Measurements from ENCODE around the gene CD300LG.
A peak's percentile ranks its signal among the peaks of the same experiment; 100 is the strongest.
"Not testable (repeated sequence)": the region's sequence is repeated elsewhere in the genome, so short reads cannot be mapped to it uniquely, and the experiment has no call there.

The CD300LG gene

DNA sequence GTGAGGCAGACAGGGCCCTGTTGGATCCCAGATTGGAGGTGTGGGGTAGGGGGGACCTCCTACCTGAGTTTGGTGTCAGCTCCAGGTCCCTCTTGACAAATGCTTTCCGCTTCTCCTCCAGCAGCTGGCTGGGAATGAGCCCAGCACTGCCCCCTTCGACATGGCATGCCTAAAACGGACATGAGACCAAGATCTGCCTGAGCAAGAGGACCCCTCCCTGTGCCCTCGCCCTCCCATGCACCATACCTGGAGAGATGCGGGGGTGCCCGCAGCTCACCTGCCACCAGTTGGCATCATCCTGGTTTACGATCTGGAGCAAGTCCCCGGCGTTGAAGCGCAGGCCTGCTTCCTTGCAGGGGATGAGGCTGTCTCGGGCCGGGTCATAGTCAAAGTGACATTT, 34.2 kb downstream of the CD300LG start:
- no peak for DNase-seq

GRCh38 chr17:43881758-43882505, 35.0 kb downstream of the CD300LG start:
- no peak for DNase-seq

DNA sequence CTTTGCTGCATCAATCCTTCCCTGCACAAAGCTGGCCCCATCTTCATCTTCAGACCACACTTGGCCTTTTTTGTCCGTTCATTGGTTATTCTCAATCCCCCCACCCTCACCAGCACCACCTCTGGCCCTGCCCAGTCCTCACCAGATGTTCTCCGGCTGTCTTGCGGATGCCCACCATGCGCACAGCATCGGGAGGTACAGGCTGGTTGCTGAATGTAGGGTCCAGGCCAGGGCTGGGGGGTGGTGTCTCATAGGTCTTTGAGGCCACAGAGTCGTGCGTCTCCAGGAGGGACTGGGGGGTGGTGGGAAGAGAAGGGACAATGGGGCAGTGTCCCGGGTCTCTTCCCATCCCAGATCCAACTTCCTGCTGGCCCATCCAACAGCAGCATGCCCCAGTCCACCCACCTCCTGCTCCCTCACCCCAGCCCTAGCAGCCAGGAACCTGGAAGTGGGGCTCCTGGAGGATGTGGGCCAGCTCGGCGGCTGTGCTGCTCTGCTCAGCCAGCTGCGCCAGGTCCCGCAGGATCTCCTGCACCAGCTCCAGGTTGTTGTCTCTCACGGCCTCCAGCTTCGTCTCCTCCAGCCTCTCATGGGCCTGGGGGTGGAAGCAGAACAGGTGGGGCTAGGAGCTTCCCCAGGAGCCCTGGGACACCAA, 35.9 kb downstream of the CD300LG start:
- DNase-seq: no peak

DNA sequence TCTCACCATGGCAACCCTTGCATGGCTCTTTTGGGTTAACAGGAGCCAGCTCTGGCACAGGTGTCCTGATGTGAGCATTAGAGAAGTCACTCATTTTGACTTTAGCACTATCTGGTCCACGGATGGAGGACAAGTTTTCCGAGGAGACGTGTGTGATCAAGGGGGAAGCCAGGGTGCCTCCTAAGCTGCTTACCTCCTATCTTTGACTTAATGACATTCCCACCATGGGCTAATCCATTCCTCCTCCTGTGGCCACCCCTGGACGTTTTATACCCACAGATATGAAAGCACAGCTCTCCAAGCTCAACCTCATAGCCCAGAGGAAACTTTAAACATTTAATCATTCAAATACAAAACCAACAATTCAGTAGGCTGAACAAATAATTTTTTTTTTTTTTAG, 41.6 kb downstream of the CD300LG start:
- DNase-seq: no peak

DNA sequence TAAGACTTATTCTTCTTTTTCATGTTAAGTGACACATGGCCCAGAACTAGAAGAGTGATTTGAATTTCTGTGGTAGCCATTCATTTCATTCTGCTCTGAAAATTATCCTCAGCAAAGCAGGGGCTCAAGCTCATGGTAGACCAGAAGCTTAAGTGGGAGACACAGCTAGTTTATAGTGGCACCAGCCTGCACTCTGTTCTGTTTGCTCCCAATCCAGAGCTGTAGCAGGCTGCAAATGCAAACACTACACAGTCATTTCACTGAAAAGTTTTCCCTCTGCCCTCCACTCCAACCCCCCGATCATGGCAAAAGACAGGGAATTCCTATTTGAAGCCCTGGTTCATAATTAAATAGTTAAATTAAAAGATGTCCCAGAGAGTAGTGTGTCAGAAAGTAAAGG, 43.3 kb downstream of the CD300LG start:
- no peak for DNase-seq

- DNase-seq: no peak
Measured at GRCh38 chr17:43891851-43892646, 45.1 kb downstream of the CD300LG start.

- DNase-seq: no peak
Measured at GRCh38 chr17:43892647-43892952, 45.6 kb downstream of the CD300LG start.

GRCh38 chr17:43894494-43894893, 47.5 kb downstream of the CD300LG start:
- not testable (repeated sequence) for DNase-seq

- no peak for DNase-seq
Measured at GRCh38 chr17:43897831-43898230, 50.9 kb downstream of the CD300LG start.

DNA sequence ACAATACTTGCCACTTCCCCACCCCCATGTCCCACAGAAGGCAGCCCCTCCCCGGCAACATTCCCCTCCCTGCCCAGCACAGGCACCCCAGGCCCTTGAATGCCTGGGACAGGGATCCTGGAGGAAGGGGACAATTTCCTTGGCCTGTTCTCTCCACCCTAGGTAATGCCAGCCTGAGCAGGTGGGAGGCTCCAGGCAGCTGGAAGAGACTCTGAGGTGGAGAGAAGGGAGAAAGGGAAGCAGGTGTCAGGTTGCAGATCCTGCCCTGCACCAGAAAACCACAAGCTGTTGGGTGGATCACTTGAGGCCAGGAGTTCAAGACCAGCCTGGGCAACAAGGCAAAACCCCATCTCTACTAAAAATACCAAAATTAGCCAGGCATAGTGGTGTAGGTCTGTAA, 51.5 kb downstream of the CD300LG start:
- no peak for DNase-seq

DNA sequence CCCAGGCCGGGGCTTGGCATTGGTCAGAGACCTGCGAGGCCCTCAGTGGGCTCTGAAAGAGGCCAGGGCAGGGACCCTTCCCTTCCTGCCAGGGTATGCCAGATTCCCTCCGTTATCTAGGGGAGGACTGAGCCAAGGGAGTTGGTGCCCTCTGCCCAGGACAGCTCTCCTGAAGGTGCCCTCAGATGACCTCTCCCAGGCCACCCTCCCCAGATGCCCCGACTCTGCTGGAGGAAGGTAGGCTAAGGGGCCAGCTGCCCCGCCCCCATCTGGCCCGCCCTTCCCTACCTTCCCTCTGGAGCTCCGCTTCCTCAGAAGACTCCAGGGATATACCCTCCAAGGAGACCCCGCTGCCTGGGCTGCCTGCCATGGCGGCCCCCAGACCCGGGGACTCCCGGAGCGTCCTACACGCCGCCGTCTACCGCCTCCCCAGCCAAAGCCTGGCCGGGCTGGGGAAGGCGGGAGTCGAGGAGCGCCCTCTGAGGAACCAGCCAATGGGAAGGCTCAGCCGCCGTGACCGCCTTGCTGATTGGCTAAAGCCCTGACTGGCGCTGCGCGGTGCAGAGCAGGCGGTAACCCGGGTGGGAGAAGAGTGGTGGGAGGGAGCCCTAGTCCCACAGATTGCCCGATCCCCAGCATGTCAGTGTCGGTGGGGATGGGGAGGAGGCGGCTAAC, 53.3 kb downstream of the CD300LG start:
- peak; percentile 83 to 86 for DNase-seq

DNA sequence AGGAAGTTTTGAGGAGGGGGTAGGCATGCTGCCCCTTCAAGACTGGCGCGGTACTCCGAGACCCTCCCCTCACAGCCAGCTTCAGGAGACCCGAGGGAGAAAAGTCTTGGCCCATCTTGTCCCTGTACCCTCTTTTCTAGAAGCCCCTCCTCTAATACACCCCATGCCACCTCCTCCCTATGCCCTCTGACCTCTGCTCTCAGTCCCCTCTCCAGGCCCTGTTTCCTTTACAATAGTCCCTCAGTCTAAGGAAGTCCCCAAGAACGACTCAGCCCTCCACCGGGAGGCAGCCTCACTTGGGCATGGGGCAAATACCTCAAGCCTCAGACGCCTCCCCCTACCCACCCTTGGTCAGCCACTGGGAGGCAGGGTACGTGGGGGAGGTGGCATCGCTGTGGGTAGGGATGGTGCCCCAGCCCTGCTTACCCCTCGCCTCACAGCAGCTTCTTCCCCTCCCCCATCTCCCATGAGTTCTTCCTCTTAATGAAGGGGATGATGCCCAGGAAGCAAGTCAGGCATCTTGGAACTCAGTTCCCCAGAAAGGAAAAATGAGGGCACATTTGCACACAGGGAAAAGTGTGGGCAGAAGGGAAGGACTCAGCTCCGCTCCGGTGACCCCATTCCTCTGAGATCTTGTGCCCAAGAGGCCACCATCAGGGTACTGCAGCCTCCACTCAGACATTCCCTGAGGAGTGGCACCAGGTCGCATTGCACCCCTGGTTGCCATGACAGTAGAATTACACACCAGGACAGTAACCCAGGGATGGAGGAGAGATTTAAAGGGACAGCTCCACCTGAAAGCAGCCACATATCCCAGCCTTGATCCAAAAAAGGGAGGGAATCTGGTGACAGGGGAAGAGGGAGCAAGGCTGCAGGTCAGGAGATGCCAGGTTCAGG, 54.1 kb downstream of the CD300LG start:
- no peak for DNase-seq

DNA sequence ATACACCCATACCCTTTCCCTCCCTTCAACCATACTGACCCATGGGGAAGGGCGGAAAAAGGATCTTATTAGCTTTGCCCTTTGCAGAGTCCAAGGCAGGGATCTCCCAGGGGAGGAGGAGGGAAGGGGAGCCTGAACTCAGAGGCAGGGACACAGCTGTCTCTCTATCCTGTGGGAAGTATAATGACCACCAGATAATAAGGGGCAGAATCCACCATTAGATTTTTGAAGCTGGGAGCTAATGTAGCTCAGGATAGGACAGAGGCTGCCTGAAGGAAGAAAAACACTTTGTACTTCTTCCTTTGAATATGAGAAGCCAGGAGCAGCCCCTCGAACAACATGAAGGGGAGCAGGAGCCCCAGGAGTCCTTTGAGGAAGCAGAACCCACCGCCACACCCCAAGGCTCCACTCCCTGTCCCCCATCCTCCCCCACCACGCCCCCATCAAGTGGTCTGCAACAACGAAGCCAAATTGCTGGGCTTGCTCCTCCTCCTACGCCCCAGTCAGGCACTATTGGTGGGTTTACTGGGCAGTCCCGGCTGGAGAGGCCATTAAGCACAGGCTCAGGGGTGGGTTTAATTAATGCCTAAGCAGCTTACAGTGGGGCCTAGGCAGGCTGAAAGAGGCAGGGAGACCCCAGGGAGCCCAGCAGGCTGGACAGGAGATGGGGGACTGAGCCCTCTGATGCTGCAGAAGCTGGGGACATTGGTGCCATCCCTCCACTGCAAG, 55.0 kb downstream of the CD300LG start:
- DNase-seq: no peak

GRCh38 chr17:43905400-43905984, 58.5 kb downstream of the CD300LG start:
- DNase-seq: no peak

- peak; percentile 45 to 53 for DNase-seq
Measured at GRCh38 chr17:43905985-43906852, 59.2 kb downstream of the CD300LG start.

DNA sequence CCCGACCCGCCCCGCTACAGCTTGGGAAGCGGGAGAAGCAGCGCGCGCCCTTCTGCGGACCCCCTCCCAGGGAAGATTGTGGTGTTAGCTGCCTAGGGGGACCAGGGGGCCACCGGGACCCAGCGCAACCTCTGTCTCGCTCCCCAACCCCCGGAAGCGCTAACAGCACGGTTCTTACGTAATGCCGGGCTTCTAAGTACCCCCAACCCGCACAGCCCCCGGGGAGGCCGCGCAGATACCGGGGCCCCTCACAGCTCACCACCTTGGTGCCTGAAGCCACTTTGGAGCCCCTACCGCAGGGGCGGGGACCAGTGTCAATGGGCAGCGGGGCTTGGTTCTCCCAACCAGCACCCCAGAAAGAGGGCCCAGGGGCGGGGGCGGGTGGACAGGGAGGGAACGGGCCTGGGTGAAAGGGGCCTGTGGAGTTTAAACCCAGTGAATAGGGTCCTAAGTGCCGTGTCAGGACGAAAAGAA, 60.0 kb downstream of the CD300LG start:
- DNase-seq: peak; percentile 11 to 28

DNA sequence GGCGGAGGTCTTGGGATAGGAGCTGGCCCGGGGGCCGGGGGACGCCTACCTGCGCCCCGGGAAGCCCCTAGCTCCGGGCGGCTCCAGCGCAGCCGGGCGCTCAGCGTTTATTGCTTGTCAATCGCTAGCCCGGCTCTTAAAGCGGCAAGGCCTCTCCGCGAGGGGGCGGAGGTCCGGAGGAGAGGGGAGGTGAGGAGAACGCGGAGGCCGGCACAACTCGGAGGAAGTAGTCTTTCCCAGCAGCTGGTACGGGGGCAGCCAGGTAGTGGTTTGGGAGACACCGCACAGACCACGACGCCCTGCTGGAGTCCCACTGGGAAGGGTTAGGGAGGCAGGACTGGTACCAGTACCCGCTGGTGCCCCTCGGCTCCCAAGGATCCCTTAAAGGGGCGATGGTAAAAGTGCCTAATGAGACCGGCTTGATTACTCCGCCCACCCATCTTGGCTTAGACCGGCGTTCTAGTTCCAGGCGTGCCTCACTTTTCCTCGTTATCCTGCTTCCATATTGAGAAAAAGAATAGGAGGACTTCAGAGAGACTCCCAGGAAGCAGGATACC, 60.5 kb downstream of the CD300LG start, which contains the start of gene MPP2:
Gene MPP2, minus strand, starts transcription at position 112 of the 557 bp plus-strand sequence. CDS start 3,076 bp downstream, outside the sequence.
- DNase-seq: peak; percentile 55 to 69

- DNase-seq: peak; percentile 42 to 63
Measured at GRCh38 chr17:43907998-43908721, 61.2 kb downstream of the CD300LG start.

Data from CD4-positive, alpha-beta T cell treated with Interferon alpha-2 for 1 hour (primary cell).